ENCODE results near the gene TTF1. TPM values are rescaled to one million over a fixed set of nuclear protein-coding genes. Genes with fewer than 3 reads are reported as not detected.
A peak's percentile ranks its signal among the peaks of the same experiment; 100 is the strongest.

Gene TTF1
- total RNA-seq, 1 donor from 2014 or later, result 22.3 TPM

DNA sequence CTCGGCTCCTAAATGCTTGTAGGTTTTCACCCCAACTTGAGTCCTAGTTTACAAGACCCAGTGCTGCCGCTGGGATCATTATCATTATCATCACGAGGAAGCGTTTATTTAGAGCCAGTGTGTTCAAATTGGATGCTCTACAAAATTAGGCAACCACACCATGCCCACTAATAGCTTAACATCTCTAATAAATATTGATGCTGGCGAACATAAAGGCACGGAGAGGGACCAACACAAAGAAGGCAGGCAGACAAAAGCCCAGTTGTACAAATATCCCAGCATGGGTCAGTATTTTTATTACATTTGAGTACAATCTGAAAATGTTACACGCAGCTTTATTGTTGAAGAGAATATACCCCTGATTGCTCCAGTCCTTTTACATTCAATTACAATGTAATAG, 8.1 kb upstream of the TTF1 start:
- Mint-ChIP-seq H3K4me1 (ENCODE audit: unreplicated experiment) (peaks cover 8% of the 10 kb centered on the region), H3K27ac (ENCODE audit: unreplicated experiment) (no peak overlapping the region), H3K4me3 (ENCODE audit: unreplicated experiment) (no peak overlapping the region)

DNA sequence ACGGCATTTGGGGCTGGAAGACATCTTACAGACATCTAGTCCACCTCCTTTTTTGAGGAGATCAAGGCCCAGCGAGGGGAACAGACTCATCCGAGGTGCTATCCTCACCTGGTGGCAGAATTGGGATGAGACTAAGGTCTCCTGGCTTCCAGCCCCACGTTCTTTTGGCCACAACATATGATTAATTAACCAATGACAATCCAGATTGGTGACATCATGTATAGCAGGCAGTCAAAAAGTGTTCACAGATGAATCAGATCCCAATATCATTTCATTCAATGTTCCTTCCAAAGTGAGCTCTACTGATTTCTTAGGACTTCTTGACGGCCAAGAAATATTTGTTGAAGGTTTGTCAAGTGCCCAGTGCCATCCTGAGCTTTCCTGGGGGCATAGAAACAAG, 7.3 kb upstream of the TTF1 start:
- DNase-seq (ENCODE audit: low spot score), result no peak
- TF ChIP-seq, protein P1, sequence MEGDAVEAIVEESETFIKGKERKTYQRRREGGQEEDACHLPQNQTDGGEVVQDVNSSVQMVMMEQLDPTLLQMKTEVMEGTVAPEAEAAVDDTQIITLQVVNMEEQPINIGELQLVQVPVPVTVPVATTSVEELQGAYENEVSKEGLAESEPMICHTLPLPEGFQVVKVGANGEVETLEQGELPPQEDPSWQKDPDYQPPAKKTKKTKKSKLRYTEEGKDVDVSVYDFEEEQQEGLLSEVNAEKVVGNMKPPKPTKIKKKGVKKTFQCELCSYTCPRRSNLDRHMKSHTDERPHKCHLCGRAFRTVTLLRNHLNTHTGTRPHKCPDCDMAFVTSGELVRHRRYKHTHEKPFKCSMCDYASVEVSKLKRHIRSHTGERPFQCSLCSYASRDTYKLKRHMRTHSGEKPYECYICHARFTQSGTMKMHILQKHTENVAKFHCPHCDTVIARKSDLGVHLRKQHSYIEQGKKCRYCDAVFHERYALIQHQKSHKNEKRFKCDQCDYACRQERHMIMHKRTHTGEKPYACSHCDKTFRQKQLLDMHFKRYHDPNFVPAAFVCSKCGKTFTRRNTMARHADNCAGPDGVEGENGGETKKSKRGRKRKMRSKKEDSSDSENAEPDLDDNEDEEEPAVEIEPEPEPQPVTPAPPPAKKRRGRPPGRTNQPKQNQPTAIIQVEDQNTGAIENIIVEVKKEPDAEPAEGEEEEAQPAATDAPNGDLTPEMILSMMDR (IDR thresholded peaks at IDR 0.05; ENCODE audit: unreplicated experiment), result no peak
- Mint-ChIP-seq H3K27ac (ENCODE audit: unreplicated experiment) (no peak overlapping the region), H3K9me3 (ENCODE audit: unreplicated experiment) (no peaks in the 10 kb centered on the region), H3K36me3 (ENCODE audit: low read depth, unreplicated experiment) (no peaks in the 10 kb centered on the region), H3K4me3 (ENCODE audit: unreplicated experiment) (no peak overlapping the region), H3K4me1 (ENCODE audit: unreplicated experiment) (peaks cover 13% of the 10 kb centered on the region), H3K27me3 (ENCODE audit: unreplicated experiment) (peaks cover 1% of the 10 kb centered on the region)

More for the DNA sequence above, 8.1 kb upstream of the TTF1 start:
- TF ChIP-seq, protein P1 (IDR thresholded peaks at IDR 0.05; ENCODE audit: unreplicated experiment), result no peak
- no peaks in the 10 kb centered on the region for H3K9me3 Mint-ChIP-seq (ENCODE audit: unreplicated experiment)
- H3K36me3 Mint-ChIP-seq (ENCODE audit: low read depth, unreplicated experiment), result no peaks in the 10 kb centered on the region
- no peak for DNase-seq (ENCODE audit: low spot score)
- peaks cover 1% of the 10 kb centered on the region for H3K27me3 Mint-ChIP-seq (ENCODE audit: unreplicated experiment)

DNA sequence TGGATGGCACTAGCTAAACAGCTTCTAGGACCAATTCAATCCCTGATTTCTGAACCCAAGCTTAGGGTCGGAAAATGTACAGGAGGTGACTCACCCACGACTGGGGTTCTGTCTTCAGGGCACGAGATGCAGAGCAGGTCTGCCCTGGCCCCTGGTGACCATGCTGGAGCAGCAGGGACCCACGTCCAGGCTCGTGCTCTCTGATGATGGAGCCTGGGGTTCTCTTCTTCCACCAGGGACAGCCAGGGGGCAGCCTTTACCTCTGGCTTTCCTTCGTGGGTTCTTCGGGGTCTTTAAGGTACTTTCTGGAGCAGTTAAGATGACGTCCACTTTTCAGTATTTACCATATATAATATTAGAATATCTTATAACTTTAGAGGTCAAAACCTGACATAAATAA, 5.4 kb upstream of the TTF1 start:
- Mint-ChIP-seq H3K4me1 (ENCODE audit: unreplicated experiment) (peaks cover 16% of the 10 kb centered on the region), H3K4me3 (ENCODE audit: unreplicated experiment) (no peak overlapping the region), H3K27ac (ENCODE audit: unreplicated experiment) (no peak overlapping the region), H3K9me3 (ENCODE audit: unreplicated experiment) (no peaks in the 10 kb centered on the region), H3K36me3 (ENCODE audit: low read depth, unreplicated experiment) (no peaks in the 10 kb centered on the region), H3K27me3 (ENCODE audit: unreplicated experiment) (peaks cover 7% of the 10 kb centered on the region)
- TF ChIP-seq, protein P1 (IDR thresholded peaks at IDR 0.05; ENCODE audit: unreplicated experiment), result peak; percentile 76
- peak; percentile 64 for DNase-seq (ENCODE audit: low spot score)

DNA sequence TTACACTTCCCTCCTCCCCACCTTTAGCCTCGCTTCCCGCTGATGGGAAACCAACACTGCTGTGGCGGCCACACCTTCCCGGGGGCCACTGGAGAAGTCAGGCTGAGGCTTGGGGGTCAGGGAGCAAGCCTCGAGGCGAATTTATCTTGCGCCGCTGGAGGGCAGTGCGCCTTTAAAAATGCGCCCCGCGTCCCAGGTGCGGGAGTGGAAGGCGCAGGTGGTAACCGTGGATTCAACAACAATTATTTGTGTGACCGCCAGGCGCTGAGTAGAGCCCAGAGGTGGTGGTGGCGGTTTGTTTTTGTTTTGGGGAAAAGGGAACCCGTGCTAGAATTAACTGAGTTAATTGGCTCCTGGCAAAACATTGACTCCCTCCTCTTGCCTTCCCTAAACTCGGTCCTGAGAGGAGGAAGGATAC, 4.5 kb upstream of the TTF1 start:
- peak overlapping the region; percentile 83 for H3K4me3 Mint-ChIP-seq (ENCODE audit: unreplicated experiment)
- peak; percentile 73 for DNase-seq (ENCODE audit: low spot score)
- TF ChIP-seq, protein P1 (IDR thresholded peaks at IDR 0.05; ENCODE audit: unreplicated experiment), result peak; percentile 75
- H3K4me1 Mint-ChIP-seq (ENCODE audit: unreplicated experiment), result peaks cover 21% of the 10 kb centered on the region
- no peaks in the 10 kb centered on the region for H3K9me3 Mint-ChIP-seq (ENCODE audit: unreplicated experiment)
- no peak overlapping the region for H3K27ac Mint-ChIP-seq (ENCODE audit: unreplicated experiment)
- H3K27me3 Mint-ChIP-seq (ENCODE audit: unreplicated experiment), result peaks cover 8% of the 10 kb centered on the region
- no peaks in the 10 kb centered on the region for H3K36me3 Mint-ChIP-seq (ENCODE audit: low read depth, unreplicated experiment)

DNA sequence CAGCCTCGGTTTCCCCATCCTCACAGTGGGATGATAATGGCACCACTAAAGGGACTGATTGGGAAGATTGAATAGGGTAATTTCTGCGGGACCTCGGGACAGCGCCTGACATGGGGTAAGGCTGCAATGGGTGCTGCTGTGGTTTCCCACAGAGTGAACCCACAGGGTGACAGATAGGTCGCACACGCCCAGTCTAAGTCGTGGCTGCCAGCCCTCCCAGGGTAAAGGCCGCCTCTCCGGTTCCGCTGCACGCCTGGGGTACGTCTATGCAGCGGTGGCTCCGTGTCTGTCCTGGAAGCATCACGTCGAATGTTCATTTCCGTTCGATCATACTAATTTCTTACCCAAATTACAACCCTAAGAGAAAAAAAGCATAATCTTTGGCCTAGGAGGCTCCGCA, 4.0 kb upstream of the TTF1 start:
- Mint-ChIP-seq H3K9me3 (ENCODE audit: unreplicated experiment) (no peaks in the 10 kb centered on the region), H3K36me3 (ENCODE audit: low read depth, unreplicated experiment) (no peaks in the 10 kb centered on the region), H3K27ac (ENCODE audit: unreplicated experiment) (no peak overlapping the region), H3K27me3 (ENCODE audit: unreplicated experiment) (peaks cover 7% of the 10 kb centered on the region), H3K4me3 (ENCODE audit: unreplicated experiment) (peak overlapping the region; percentile 83), H3K4me1 (ENCODE audit: unreplicated experiment) (peaks cover 26% of the 10 kb centered on the region)
- DNase-seq (ENCODE audit: low spot score), result no peak
- TF ChIP-seq, protein P1 (IDR thresholded peaks at IDR 0.05; ENCODE audit: unreplicated experiment), result no peak
